ENCODE results near the gene GIPR.

DNA sequence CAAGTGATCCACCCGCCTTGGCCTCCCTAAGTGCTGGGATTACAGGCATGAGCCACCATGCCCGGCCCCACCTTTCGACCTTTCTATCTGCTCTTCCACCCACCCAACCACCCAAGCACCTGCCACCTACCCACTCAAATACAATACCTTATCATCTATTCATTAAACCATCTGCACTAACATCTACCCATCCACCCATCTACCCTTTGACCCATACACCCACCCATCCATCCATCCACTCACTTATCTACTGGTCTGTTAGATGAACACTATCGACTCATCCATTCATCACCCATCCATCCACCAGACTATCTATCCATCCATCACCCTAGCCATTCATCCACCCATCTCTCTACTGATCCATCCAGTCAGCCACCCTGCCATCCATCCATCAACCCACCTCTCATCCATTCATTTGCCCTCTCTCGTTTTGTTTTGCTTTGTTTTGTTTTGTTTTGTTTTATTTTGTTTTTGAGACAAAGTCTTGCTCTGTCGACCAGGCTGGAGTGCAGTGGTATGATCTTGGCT is 46.0 kb upstream of the GIPR start:
- TF ChIP-seq GATA2 (IDR thresholded peaks at IDR 0.05; ENCODE audit: low read depth, low read length) (no peak), GATA3 (IDR thresholded peaks at IDR 0.05; ENCODE audit: low read depth, low read length) (no peak)
